GM13976 (cell line): ENCODE data around the gene ACKR3.

Source experiments
- DNase-seq: peaks from one replicate; pipeline ENCODE4 v3.0.0; 2012; ENCODE audit warnings: low spot score
- CTCF ChIP-seq: IDR thresholded peaks from 2 replicates; pipeline ENCODE4 v1.5.1; 2012; ENCODE audit warnings: borderline replicate concordance, mild to moderate bottlenecking; ENCODE audit not compliant: insufficient read depth; ENCODE audit errors: extremely low read depth, missing control alignments, control extremely low read depth
- in situ Hi-C: fragments of 300-500 bp; cut with MboI; formaldehyde crosslinking; loops from one replicate; pipeline ENCODE4 v1.12.0; 2022; ENCODE audit warnings: low sequenced_read_pairs, mixed read lengths, inconsistent platforms; ENCODE audit not compliant: unreplicated experiment

ACKR3 gene

GRCh38 chr2:236536727-236537398 is 32.8 kb upstream of the ACKR3 start:
- TF ChIP-seq CTCF = no peak
- in situ Hi-C loops = no loop called here
- peak; percentile 40 for DNase-seq

GRCh38 chr2:236538242-236538641 is 31.4 kb upstream of the ACKR3 start:
- peak; percentile 35 for DNase-seq
- TF ChIP-seq CTCF = no peak
- in situ Hi-C loops = no loop called here

GRCh38 chr2:236541008-236541562 is 28.5 kb upstream of the ACKR3 start:
- in situ Hi-C loops = no loop called here
- DNase-seq = no peak
- TF ChIP-seq CTCF = no peak

- DNase-seq = no peak
- in situ Hi-C loops = no loop called here
- no peak for TF ChIP-seq CTCF
These were observed 25.3 kb upstream of the ACKR3 start for GRCh38 chr2:236544362-236544761.

- TF ChIP-seq CTCF = no peak
- in situ Hi-C loops = no loop called here
- peak; percentile 77 for DNase-seq
These were observed 24.4 kb upstream of the ACKR3 start for GRCh38 chr2:236545248-236545658.

GRCh38 chr2:236545814-236546480 is 23.7 kb upstream of the ACKR3 start:
- peak; percentile 76 for DNase-seq
- TF ChIP-seq CTCF = no peak

More at GRCh38 chr2:236545814-236546480, 23.7 kb upstream of the ACKR3 start:
- in situ Hi-C loops = no loop called here
